Body of pancreas (tissue), 4 donors: Measurements from ENCODE around the gene GABRG3.

ENCODE experiments used
- CTCF ChIP-seq, 7 experiments: fragments of 450-650 bp in 4 of 7; fragments of 200-600 bp in 3 of 7; sonication (generic) in 3 of 7; IDR thresholded peaks; one replicate each; pipeline ENCODE4 v1.5.1; 2016 to 2019; ENCODE audit warnings: antibody characterized with exemption in 7 of 7
- POLR2A ChIP-seq, 3 donors: fragments of 450-650 bp; IDR thresholded peaks; one replicate each; pipeline ENCODE4 v1.6.1; 2016; ENCODE audit warnings: antibody characterized with exemption in 3 of 3, mild to moderate bottlenecking in 2 of 3

DNA sequence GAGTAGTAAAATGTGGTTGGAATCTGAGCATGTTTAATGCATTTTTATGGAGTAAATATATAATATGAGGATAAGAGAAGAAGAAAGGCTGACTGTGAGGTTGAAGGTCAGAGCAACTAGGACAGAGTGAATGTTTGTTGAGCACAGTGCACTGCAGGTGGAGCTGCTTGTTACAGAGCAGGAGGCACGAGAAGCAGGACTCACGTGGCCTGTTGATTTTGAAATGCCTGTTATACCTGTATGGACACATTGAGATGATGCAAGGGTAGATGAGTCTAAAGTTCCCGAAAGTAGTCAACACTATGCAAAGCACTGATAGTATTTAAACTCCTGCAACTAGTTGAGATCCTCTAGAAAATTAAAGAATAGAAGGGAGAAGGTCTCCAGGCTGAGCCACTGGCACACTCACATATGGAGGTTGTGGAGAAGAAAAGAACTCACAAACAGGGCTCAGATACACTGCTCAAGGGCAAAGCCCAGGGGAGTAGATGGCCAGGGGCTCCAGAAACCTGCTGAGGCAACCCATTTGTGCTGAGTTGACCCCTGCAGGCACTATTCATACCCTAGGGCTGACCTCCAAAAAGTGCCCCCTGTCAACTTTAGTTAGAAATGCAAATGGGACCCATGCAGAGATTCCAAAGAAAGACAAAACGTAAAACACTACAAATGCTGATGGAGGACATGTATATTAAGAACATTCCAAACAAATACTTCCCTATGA, 541.5 kb downstream of the GABRG3 start:
- TF ChIP-seq CTCF (IDR thresholded peaks at IDR 0.05), result no peak
- no peak for TF ChIP-seq POLR2A (IDR thresholded peaks at IDR 0.05)
